Mammary epithelial cell (primary cell): ENCODE results near the gene COL12A1.

Source experiments
- EZH2 ChIP-seq: IDR thresholded peaks from 2 replicates; pipeline ENCODE4 v1.6.1; 2012; ENCODE audit warnings: low read length, inconsistent platforms, borderline replicate concordance
- TF ChIP-seq, protein P1 (sequence below), 2 donors: IDR thresholded peaks in 1 of 2; conservative IDR thresholded peaks in 1 of 2; 2 replicates each; pipeline ENCODE4 v1.5.1; 2011 to 2012; ENCODE audit warnings: inconsistent platforms in 2 of 2, low read length in 2 of 2, mild to moderate bottlenecking in 2 of 2, control low read depth in 1 of 2, low read depth in 1 of 2; ENCODE audit not compliant: insufficient read depth in 1 of 2; ENCODE audit errors: extremely low read depth in 1 of 2

- TF ChIP-seq, protein P1, sequence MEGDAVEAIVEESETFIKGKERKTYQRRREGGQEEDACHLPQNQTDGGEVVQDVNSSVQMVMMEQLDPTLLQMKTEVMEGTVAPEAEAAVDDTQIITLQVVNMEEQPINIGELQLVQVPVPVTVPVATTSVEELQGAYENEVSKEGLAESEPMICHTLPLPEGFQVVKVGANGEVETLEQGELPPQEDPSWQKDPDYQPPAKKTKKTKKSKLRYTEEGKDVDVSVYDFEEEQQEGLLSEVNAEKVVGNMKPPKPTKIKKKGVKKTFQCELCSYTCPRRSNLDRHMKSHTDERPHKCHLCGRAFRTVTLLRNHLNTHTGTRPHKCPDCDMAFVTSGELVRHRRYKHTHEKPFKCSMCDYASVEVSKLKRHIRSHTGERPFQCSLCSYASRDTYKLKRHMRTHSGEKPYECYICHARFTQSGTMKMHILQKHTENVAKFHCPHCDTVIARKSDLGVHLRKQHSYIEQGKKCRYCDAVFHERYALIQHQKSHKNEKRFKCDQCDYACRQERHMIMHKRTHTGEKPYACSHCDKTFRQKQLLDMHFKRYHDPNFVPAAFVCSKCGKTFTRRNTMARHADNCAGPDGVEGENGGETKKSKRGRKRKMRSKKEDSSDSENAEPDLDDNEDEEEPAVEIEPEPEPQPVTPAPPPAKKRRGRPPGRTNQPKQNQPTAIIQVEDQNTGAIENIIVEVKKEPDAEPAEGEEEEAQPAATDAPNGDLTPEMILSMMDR (conservative IDR thresholded peaks at IDR 0.05 in 1 of 2, IDR thresholded peaks at IDR 0.05 in 1 of 2; ENCODE audit: extremely low read depth in 1 of 2, insufficient read depth in 1 of 2, low read depth in 1 of 2, low read length in 2 of 2): no peak
- TF ChIP-seq EZH2: no peak
Measured at GRCh38 chr6:75201021-75201420, 4.8 kb downstream of the COL12A1 start.
